Brain microvascular endothelial cell (primary cell): ENCODE measurements around the gene CDH13.

ENCODE experiments used
- DNase-seq: peaks from one replicate; pipeline ENCODE4 v3.0.0-alpha.2; 2020
- H3K27ac ChIP-seq: fragments of 250-450 bp; sonication (Bioruptor Pico); 2 replicates; pipeline ENCODE4 v1.5.1; 2020; ENCODE audit warnings: mild to moderate bottlenecking, moderate library complexity
- H3K27me3 ChIP-seq: fragments of 250-450 bp; sonication (Bioruptor Pico); replicated peaks from 2 replicates; pipeline ENCODE4 v1.5.1; 2020; ENCODE audit warnings: mild to moderate bottlenecking
- H3K36me3 ChIP-seq: fragments of 250-450 bp; sonication (Bioruptor Pico); replicated peaks from 2 replicates; pipeline ENCODE4 v1.5.1; 2020; ENCODE audit warnings: mild to moderate bottlenecking
- H3K4me3 ChIP-seq: 2 replicates; pipeline ENCODE4 v1.5.1; 2011; ENCODE audit warnings: low read depth, mild to moderate bottlenecking, control low read depth, low read length, moderate library complexity
- CTCF ChIP-seq: IDR thresholded peaks from 2 replicates; pipeline ENCODE4 v1.5.1; 2011; ENCODE audit warnings: low read depth, mild to moderate bottlenecking, moderate library complexity, low read length, control low read depth, inconsistent platforms; ENCODE audit errors: missing control alignments
- in situ Hi-C: cut with HindIII; loops from 2 replicates; pipeline ENCODE4 v1.10.0; 2017; ENCODE audit warnings: low sequenced_read_pairs, low pct_ligation_motif_present

The CDH13 gene

GRCh38 chr16:82793528-82794245, 166.9 kb downstream of the CDH13 start:
- Histone ChIP-seq H3K36me3 (peaks cover 2% of the 10 kb centered on the region), H3K27ac (no peak overlapping the region), H3K4me3 (no peak overlapping the region), H3K27me3 (no peaks in the 10 kb centered on the region)
- in situ Hi-C loops: no loop called here
- DNase-seq: no peak
- no peak for TF ChIP-seq CTCF

GRCh38 chr16:82796047-82796446, 169.3 kb downstream of the CDH13 start:
- Histone ChIP-seq H3K36me3 (peaks cover 2% of the 10 kb centered on the region), H3K27ac (no peak overlapping the region), H3K27me3 (no peaks in the 10 kb centered on the region), H3K4me3 (no peak overlapping the region)
- in situ Hi-C loops: no loop called here
- DNase-seq: no peak
- TF ChIP-seq CTCF: no peak

GRCh38 chr16:82801361-82801760, 174.6 kb downstream of the CDH13 start:
- Histone ChIP-seq H3K27ac (no peak overlapping the region), H3K27me3 (no peaks in the 10 kb centered on the region), H3K36me3 (no peaks in the 10 kb centered on the region), H3K4me3 (no peak overlapping the region)
- peak; percentile 51 for TF ChIP-seq CTCF
- DNase-seq: peak; percentile 74
- in situ Hi-C loops: no loop called here

GRCh38 chr16:82805866-82806265, 179.1 kb downstream of the CDH13 start:
- H3K27me3 ChIP-seq: no peaks in the 10 kb centered on the region
- no peak overlapping the region for H3K27ac ChIP-seq
- in situ Hi-C loops: no loop called here
- H3K4me3 ChIP-seq: no peak overlapping the region
- no peaks in the 10 kb centered on the region for H3K36me3 ChIP-seq
- no peak for TF ChIP-seq CTCF
- DNase-seq: no peak

- no peak overlapping the region for H3K27ac ChIP-seq
- DNase-seq: no peak
- H3K27me3 ChIP-seq: no peaks in the 10 kb centered on the region
- in situ Hi-C loops: no loop called here
- no peak overlapping the region for H3K4me3 ChIP-seq
- no peak for TF ChIP-seq CTCF
- no peaks in the 10 kb centered on the region for H3K36me3 ChIP-seq
Observed at GRCh38 chr16:82807311-82807710, 180.5 kb downstream of the CDH13 start.

- no peaks in the 10 kb centered on the region for H3K27me3 ChIP-seq
- H3K4me3 ChIP-seq: no peak overlapping the region
- no peak for DNase-seq
- no peak overlapping the region for H3K27ac ChIP-seq
- TF ChIP-seq CTCF: no peak
- H3K36me3 ChIP-seq: no peaks in the 10 kb centered on the region
- in situ Hi-C loops: no loop called here
Observed at GRCh38 chr16:82808036-82808435, 181.3 kb downstream of the CDH13 start.
